NT2/D1 (cell line): ENCODE data around the gene CATSPER4.

Source experiments
- DNase-seq: peaks from one replicate; pipeline ENCODE4 v3.0.0-alpha.2; 2011; ENCODE audit warnings: low read depth, low spot score
- H3K27me3 ChIP-seq: 2 replicates; pipeline ENCODE4 v1.6.0; 2011; ENCODE audit warnings: mild to moderate bottlenecking; ENCODE audit not compliant: insufficient read length, insufficient read depth
- H3K36me3 ChIP-seq: 2 replicates; pipeline ENCODE4 v1.6.1; 2011; ENCODE audit warnings: mild to moderate bottlenecking, low read length, mixed read lengths; ENCODE audit not compliant: insufficient read depth, insufficient read length
- H3K4me1 ChIP-seq: 2 replicates; pipeline ENCODE4 v1.5.1; 2011; ENCODE audit not compliant: insufficient read depth, insufficient read length
- H3K4me3 ChIP-seq: 2 replicates; pipeline ENCODE4 v1.5.1; 2011; ENCODE audit warnings: low read depth; ENCODE audit not compliant: insufficient read length
- H3K9ac ChIP-seq: 2 replicates; pipeline ENCODE4 v1.6.0; 2011; ENCODE audit warnings: low read depth; ENCODE audit not compliant: insufficient read length
- H3K9me3 ChIP-seq: 2 replicates; pipeline ENCODE4 v1.5.1; 2011; ENCODE audit warnings: mild to moderate bottlenecking, low read length; ENCODE audit not compliant: insufficient read depth
- SUZ12 ChIP-seq: IDR thresholded peaks from 2 replicates; pipeline ENCODE4 v1.6.1; 2011; ENCODE audit not compliant: insufficient read length, insufficient read depth; ENCODE audit errors: extremely low read depth
- YY1 ChIP-seq: IDR thresholded peaks from 2 replicates; pipeline ENCODE4 v1.6.1; 2011; ENCODE audit not compliant: insufficient read length, insufficient read depth
- ZNF274 ChIP-seq: IDR thresholded peaks from 2 replicates; pipeline ENCODE4 v1.6.1; 2011; ENCODE audit warnings: mild to moderate bottlenecking, low read depth, low read length

The CATSPER4 gene

DNA sequence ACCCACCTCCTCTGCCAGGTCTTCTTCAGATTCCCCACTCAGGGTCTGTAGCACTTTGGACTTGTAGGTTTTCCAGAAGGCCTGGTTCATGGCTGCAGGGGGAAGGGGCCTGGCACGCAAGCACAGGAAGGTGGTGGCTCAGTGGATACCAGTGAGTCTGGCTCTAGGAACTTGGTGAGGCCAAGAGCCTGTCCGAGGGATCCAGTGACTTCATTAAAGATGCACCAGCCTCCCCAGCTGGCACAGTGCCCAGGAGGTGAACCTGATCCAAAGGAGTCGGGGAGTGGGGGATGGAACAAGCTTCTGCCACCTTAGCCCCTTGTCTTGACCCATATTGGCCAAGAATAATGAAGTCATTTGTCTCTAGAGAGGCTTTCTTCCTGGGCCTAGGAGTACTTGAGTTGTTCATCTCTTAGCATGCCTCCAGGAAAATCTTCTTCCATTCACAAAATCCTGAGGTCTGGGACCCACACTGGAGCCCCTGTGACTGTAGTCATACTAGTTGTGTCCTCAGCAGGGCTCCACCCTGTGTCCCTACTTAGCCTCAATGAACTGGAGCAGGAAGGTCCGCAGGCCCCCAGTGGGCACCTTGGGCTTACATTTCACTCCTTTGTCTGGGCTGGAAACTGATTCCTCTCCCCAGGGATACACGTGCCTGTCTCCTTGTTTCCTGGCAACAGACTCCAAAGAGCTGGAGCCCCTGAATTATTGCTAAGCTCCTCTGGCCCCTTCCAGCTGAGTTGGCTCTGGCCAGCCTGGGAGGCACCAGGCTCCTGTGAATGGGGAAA lies 21.8 kb upstream of the CATSPER4 start, which contains the start of gene C1orf232:
Gene C1orf232 (minus strand): TSS at position 554 of the 788 bp plus-strand sequence. CDS start 464 bp downstream, at position 90.
- H3K9ac ChIP-seq = peak within 1 kb of the TSS; percentile 95
- H3K27me3 ChIP-seq = peaks cover 34% of the 10 kb centered on the region
- H3K36me3 ChIP-seq = peaks cover 22% of the 10 kb centered on the region
- peaks cover 37% of the 10 kb centered on the region for H3K4me1 ChIP-seq
- H3K9me3 ChIP-seq = no peaks in the 10 kb centered on the region
- TF ChIP-seq SUZ12 (no peak), YY1 (no peak), ZNF274 (no peak)
- no peak for DNase-seq
- H3K4me3 ChIP-seq = peak within 1 kb of the TSS; percentile 95

DNA sequence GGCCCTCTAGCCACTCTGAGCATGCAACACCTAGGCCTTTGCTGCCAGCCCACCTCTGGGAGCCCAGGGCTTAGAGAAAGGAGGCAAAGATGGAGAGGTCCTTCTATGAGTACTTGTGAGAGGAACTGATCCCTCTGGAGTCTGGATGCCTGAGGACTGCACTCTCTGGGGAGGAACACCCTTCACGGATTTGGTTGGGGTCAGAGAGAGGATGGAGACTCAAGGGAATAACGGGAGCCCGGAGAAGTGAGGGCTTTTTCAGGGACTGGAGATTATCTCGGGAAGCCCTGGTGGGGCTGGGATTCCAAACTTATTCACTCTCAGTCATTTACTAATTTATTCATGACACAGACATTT lies 21.2 kb upstream of the CATSPER4 start:
- DNase-seq = no peak
- Histone ChIP-seq H3K9ac (no peak overlapping the region), H3K4me1 (peaks cover 32% of the 10 kb centered on the region), H3K27me3 (peaks cover 29% of the 10 kb centered on the region), H3K36me3 (peaks cover 24% of the 10 kb centered on the region), H3K9me3 (no peaks in the 10 kb centered on the region), H3K4me3 (no peak overlapping the region)
- TF ChIP-seq ZNF274 (no peak), YY1 (no peak), SUZ12 (no peak)

DNA sequence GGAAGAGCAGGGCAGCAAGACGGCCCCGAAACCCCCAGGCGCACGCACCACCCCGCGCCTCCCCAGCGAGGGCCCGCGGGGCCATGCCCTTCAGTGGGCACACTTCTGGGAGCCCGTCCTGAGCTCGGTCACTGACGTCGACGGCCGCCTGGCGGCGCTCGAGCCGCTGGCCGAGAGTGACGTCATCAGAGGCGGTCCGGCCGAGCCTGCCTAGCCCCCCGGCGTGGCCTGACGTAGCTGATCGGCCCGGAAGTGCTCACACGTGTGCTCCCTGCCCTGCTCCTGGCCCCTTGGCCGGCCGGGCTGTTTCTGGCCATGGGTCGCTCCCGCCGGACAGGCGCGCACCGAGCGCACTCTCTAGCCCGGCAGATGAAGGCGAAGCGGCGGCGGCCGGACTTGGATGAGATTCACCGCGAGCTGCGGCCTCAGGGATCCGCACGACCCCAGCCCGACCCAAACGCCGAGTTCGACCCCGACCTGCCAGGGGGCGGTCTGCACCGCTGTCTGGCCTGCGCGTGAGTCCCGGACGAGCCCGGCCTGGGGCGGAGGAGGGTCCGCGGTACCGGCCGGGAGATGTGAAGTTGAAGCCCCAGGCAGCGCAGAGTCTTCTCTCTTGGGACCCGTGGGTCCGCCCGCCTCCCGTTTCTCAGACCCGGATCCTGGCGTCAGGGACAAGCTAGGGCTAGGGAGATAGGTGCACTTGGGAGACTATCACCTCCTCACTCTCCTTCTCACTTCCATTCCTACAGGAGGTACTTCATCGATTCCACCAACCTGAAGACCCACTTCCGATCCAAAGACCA lies 20.5 kb upstream of the CATSPER4 start, which contains the start of gene ZNF593:
Gene ZNF593 (plus strand): TSS at position 240 of the 803 bp plus-strand sequence. CDS start 76 bp downstream, at position 316.
- peak; percentile 90 for DNase-seq
- Histone ChIP-seq H3K27me3 (peaks cover 29% of the 10 kb centered on the region), H3K9ac (peak within 1 kb of the TSS; percentile 95), H3K4me1 (peaks cover 32% of the 10 kb centered on the region), H3K9me3 (no peaks in the 10 kb centered on the region), H3K36me3 (peaks cover 24% of the 10 kb centered on the region), H3K4me3 (peak within 1 kb of the TSS; percentile 95)
- TF ChIP-seq ZNF274 = no peak
- TF ChIP-seq YY1 = no peak
- no peak for TF ChIP-seq SUZ12

DNA sequence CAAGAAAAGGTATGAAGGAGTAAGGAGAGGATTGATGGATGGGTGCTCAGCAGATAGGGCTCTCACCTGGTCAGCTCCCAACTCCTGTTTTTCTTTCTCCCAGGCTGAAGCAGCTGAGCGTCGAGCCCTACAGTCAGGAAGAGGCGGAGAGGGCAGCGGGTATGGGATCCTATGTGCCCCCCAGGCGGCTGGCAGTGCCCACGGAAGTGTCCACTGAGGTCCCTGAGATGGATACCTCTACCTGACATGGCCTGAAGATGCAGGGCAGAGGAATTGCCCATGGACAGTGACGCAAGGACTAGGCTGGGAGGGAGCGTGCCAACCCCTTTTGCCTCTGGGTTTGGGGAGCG lies 20.0 kb upstream of the CATSPER4 start:
- H3K36me3 ChIP-seq = peaks cover 24% of the 10 kb centered on the region
- peak overlapping the region; percentile 95 for H3K4me3 ChIP-seq
- H3K9ac ChIP-seq = peak overlapping the region; percentile 95
- TF ChIP-seq SUZ12 (no peak), YY1 (no peak), ZNF274 (no peak)
- peaks cover 29% of the 10 kb centered on the region for H3K27me3 ChIP-seq
- no peaks in the 10 kb centered on the region for H3K9me3 ChIP-seq
- H3K4me1 ChIP-seq = peaks cover 32% of the 10 kb centered on the region
- no peak for DNase-seq

DNA sequence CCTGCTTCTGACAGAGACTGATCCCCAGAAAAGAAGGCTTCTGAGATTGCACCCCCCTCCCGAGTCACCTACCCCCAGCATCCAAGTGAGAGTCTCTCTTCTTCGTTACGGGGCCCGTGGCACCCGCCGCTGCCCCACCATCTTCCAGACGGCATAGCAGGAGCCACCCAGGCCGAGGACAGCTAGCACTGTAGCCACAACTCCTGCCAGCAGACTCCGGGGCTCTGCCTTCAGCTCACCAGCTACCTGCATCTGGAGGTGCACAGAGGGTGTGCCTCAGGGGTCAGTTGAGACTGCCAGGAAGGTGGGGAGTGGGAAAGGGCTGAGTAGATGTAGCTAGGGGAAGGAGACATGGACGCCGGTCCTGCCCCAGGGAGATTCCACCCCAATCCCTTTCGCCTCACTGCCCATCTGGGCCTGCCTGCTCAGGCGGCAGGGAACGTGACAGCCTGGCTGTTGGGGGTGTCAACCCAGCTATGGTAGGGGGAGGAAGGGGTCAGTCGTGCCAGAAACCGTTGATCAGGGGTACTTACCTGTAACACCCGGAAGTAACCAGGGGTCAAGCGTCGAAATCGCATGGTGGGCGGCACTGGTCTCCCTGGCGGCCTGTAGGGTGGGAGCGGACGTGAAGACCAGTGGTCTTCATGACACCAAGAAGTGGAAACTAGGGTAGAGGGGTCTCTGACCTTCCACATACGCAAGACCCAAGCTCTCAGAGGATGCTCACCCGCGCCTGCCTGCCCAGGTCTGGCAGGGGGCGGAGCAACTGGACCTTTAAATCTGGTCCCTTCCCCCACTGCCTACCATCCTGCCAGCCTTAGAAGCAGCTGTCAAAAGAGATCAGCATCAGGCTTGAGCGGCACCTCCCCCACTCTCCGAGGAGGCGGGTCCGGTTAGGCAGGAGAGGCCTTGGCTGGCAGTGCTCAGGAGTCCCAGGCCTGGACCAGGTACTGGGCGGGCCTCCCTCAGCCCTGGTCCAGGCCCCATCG lies 19.0 kb upstream of the CATSPER4 start, which contains the start of gene ZNF593OS:
Gene ZNF593OS (minus strand): TSS at position 749 of the 989 bp plus-strand sequence. CDS start 171 bp downstream, at position 578.
- peaks cover 25% of the 10 kb centered on the region for H3K4me1 ChIP-seq
- no peaks in the 10 kb centered on the region for H3K9me3 ChIP-seq
- H3K4me3 ChIP-seq = peak within 1 kb of the TSS; percentile 95
- peaks cover 21% of the 10 kb centered on the region for H3K27me3 ChIP-seq
- no peak for DNase-seq
- peak within 1 kb of the TSS; percentile 95 for H3K9ac ChIP-seq
- H3K36me3 ChIP-seq = peaks cover 24% of the 10 kb centered on the region
- TF ChIP-seq SUZ12 (no peak), ZNF274 (no peak), YY1 (no peak)

DNA sequence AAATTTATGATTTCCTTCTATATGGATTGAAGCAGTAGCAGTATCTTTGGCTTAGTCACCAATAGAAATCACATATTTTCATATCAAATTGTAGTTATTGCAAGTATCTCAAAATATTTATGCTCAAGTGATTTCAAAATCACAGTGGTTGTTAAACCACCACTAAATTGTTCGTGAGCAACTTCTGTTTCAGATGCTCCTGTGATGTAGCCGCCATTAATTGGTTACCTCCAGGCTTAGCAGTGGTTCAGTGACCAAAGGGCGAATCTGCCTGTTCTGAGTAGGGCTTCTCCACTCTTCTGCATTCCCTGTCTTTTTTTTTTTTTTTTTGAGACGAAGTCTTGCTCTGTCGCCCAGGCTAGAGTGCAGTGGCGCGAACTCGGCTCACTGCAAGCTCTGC lies 15.1 kb upstream of the CATSPER4 start:
- H3K4me1 ChIP-seq = peaks cover 25% of the 10 kb centered on the region
- TF ChIP-seq ZNF274 (no peak), YY1 (no peak), SUZ12 (no peak)
- no peak overlapping the region for H3K4me3 ChIP-seq
- H3K27me3 ChIP-seq = no peaks in the 10 kb centered on the region
- DNase-seq = no peak
- H3K36me3 ChIP-seq = peaks cover 42% of the 10 kb centered on the region
- H3K9me3 ChIP-seq = no peaks in the 10 kb centered on the region
- no peak overlapping the region for H3K9ac ChIP-seq
